Effector CD4-positive, alpha-beta T cell (primary cell): ENCODE data around the gene RCAN3.
A peak's percentile ranks its signal among the peaks of the same experiment; 100 is the strongest.
"Not testable (repeated sequence)": the region's sequence is repeated elsewhere in the genome, so short reads cannot be mapped to it uniquely, and the experiment has no call there.

ENCODE experiments used
- DNase-seq: peaks from one replicate; pipeline ENCODE4 v3.0.0-alpha.2; 2020

Gene RCAN3

DNA sequence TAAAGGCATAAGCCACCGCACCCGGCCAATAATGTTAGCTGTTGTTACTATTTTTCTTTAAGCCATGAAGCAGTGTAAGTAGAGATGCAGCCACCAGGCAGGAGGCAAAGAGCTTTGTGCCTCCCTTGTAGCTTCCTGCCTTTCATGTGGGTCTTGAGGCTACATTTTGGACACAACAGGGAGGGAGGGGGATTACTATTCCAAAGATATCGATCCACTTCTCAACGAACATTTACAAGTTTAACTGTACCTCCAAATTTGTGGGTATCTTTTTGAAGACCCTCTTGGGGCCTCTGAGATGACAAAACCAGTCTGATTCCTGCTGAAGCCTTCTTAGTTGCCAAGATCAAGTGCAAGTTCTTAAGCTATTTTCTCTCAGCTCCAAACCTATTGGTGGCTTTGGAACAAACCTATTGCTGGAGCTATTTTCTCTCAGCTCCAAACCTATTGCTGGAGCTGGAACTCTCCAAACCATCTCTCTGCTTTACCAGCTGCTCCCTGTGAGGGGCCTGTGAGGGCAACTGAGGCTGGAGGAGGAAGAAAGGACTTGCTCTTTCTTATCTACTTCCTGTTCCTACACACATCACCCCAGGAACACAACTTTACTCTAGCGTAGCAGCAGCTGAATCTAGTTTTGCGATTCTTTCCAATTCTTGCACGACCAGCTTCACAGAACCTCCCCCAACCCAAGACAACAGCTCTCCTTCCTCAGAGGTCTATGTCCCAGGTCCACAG, 16.1 kb upstream of the RCAN3 start:
- DNase-seq = peak; percentile 48

DNA sequence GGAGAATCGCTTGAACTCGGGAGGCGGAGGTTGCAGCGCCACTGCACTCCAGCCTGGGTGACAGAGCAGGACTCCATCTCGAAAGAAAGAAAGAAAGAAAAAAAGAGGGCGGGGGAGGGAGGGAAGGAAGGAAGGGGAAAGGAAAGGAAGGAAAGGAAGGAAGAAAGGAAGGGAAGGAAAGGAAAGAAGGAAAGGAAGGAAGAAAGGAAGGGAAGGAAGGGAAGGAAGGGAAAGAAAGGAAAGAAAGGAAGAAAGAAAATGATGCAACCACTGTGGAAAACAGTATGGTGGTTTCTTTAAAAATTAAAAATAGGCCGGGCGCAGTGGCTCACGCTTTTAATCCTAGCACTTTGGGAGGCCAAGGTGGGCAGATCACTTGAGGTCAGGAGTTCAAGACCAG, 15.2 kb upstream of the RCAN3 start:
- DNase-seq = no peak

DNA sequence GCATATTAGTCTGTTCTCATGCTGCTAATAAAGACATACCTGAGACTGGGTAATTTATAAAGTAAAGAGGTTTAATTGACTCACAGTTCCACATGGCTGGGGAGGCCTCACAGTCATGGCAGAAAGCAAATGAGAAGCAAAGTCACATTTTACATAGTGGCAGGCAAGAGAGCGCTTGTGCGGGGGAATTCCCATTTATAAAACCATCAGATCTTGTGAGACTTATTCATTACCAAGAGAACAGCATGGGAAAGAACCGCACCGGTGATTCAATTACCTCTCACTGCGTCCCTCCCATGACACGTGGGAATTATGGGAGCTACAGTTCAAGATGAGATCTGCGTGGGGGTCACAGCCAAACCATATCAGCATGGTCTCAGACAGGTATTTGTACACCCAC, 14.5 kb upstream of the RCAN3 start:
- DNase-seq = peak; percentile 46

DNA sequence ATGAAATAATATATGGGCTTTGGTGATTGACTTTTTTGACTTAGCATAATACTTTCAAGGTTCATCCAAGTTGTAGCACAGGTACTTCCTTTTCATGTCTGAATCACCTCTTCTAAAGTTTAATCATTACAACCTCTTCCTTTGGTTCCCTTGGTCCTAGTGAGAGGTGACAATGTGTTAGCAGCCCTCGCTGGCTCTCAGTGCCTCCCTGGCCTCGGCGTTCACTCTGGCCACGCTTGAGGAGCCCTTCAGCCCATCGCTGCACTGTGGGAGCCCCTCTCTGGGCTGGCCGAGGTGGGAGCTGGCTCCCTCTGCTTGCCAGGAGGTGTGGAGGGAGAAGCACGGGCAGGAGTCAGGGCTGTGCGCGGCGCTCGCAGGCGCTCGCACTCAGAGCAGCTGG, 13.0 kb upstream of the RCAN3 start:
- no peak for DNase-seq

DNA sequence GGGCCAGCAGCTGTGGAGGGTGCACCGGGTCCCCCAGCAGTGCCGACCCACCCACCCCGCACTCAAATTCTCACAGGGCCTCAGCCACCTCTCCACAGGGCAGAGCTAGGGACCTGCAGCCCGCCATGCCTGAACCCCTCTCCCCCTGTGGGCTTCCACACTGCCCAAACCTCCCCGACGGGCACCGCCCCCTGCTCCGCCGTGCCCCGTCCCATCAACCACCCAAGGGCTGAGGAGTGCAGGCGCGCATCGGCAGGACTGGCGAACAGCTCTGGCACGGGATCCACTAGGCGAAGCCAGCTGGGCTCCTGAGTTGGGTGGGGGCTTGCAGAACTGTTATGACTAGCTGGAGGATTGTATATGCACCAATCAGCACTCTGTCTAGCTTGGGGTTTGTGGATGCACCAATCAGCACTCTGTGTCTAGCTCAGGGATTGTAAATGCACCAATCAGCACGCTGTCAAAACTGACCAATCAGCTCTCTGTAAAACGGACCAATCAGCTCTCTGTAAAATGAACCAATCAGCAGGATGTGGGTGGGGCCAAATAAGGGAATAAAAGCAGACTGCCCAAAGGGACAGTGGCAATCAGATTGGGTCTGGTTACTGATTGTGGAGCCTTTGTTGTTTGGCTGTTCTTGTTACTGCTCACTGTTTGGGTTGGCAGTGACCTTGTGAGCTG, 12.4 kb upstream of the RCAN3 start:
- DNase-seq = no peak

DNA sequence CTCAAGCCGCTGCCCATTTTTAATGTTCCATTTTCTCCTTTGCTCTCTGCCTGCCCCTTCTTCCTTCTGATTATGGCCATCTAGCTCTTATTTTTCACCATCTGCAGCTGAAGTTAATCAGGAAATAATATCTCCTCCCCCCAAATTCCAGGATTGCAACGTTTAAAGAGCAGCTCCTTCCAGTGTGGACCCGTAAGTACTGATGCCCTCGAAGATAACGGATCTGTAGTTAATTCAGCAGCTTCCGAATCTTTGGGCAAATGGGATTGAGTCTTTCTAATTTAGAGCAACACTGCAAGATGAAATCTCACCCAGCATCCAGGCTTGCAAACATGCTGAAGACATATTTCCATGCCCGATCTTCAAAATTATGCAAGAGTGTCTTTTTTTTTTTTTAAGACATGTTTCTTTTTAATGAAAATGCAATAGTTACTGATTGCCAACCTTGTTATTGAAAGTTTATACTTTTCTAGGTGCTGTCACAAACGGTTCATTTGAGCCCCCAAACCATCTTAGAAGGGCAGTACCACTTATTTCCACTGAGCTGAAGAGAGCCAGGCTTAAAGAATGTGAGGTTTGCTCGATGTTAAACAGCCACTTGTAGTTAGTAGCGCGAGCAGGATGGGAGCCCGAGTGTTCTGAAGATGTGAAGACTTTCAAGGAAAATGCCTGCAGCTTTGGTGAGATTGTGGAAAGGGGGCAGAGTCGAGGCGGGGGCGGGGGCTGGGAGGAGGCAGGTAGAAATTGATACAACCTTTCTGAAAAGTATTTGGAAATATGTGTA, 10.9 kb upstream of the RCAN3 start:
- DNase-seq = no peak

DNA sequence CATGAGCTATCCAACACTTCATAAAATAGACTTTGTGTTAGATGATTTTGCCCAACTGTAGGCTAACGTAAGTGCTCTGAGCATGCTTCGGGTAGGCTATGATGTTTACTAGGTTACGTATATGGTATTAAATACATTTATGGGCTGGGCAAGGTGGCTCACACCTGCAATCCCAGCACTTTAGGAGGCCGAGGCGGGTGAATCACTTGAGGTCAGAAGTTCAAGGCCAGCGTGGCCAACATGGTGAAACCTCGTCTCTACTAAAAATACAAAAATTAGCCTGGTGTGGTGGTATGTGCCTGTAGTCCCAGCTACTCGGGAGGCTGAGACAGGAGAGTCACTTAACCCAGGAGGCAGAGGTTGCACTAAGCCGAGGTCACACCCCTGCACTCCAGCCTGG, 9.7 kb upstream of the RCAN3 start:
- DNase-seq = not testable (repeated sequence)

DNA sequence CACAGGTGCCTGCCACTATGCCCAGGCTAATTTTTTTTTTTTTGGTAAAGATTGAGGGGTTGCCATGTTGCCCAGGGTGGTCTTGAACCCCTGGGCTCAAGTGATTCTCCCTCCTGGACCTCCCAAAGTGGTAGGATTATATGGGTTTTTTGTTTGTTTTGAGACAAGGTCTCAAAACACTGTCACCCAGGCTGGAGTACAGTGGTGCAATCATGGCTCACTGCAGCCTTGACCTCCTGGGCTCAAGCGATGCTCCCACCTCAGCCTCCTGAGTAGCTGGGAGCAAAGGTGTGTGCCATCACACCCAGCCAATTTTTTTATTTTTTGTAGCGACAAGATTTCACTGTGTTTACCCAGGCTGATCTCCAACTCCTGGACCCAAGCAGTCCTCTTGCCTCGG, 8.9 kb upstream of the RCAN3 start:
- DNase-seq = no peak

DNA sequence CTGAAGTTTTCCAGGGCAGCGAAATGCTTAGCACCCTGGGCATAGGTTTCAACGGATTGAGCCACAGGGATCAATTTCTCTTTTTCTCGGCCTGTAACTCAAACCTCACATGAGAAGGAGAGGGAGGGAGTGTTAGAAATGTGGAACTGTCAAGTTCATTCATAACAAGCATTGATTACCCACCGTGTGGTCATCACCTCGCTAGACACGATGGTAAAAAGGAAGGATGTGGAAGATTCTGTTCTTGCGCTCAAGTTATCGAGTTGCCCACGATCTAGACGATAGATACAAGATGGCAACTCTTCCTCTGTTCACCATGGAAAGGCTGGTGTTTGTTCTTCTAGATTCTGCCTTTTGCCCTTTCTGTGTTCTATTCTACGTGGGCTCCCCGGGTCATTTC, 4.0 kb upstream of the RCAN3 start:
- DNase-seq = no peak

DNA sequence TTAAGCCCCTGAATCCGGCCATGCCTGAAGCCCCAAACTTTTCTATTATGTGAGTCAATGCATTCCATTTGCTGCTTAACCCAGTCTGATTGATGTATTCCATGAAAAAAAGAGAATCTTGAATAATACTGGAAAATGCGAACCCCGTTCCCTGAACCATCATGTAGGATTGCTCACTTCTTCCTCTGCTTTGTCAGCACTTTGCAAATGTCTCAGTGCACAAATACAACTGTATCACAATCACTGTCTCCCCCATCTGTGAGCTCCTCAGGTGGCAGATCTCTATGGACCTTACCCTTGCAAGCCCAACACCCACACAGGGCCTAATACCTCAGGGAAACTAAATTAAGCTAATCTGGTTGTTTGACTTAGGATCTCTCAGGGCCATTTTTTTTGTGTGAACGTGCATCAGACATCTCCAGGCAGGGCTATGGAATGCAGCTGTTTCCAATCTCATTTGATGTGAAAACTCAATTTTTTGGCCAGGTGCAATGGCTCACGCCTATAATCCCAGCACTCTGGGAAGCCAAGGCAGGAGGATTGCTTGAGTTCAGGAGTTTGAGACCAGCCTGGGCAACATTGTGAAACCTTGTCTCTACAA, 2.1 kb upstream of the RCAN3 start:
- DNase-seq = no peak

DNA sequence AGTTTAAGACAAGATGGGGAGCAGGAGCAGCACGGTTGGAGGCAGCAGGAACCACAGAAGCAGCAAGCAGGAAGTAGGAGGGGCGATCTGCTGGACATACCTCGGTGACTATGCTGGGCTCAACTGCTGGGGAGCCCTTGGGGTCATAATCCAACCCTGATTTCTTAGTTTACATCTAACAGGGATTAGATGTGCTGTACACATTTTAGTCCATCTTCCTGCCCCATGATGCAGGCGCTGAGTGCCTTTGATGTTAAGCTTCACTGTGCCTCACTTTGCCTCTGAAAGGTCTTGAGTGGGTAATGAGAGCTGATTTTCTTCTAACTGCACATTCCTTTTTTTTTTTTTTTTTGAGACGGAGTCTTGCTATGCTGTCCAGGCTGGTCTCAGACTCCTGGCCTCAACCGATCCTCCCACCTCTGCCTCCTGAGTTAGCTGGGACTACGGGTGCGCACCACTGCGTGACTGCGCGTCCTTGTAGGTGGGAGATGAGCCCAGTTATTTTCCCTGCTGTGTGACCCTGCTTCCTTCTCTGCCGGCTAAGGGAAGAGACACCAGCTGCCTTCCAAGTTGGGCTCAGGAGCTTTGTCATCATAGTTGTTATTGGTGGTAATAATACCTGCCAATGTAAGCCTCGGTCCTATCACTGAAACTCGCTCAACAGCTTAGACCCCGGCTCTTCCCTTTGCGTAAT, 1.1 kb upstream of the RCAN3 start:
- DNase-seq = peak; percentile 28

DNA sequence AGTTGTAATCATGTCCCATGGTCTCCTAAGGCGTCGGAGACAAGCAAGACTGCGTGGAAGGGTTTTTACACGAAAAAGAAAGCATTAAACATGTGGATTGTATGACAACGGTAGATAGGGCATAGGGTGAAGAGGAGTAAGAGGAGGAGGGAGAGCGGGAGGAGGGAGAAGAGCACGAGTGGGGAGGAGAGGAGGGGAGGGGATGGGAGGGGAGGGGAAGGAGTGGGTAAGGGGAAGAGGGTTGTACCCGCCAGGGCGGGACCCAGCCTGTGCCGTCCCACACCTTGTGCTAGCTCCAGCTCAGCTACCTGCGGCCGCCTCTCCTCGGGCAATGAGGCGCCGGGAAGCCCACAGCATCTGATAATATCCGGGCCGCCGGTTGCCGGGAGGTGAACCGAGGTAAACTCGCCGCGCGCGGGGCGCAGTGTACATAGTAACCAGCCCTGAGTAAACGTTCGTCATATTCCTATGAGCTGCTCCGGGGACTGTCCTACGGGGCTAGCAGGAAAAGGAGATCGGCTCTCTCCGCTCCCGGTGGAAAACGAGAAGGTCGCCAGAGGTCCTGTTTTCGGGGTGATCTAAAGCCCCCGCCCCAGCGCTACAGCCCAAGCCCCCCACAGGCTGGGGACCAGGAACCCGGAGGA, 449 bp upstream of the RCAN3 start:
- DNase-seq = peak; percentile 86

DNA sequence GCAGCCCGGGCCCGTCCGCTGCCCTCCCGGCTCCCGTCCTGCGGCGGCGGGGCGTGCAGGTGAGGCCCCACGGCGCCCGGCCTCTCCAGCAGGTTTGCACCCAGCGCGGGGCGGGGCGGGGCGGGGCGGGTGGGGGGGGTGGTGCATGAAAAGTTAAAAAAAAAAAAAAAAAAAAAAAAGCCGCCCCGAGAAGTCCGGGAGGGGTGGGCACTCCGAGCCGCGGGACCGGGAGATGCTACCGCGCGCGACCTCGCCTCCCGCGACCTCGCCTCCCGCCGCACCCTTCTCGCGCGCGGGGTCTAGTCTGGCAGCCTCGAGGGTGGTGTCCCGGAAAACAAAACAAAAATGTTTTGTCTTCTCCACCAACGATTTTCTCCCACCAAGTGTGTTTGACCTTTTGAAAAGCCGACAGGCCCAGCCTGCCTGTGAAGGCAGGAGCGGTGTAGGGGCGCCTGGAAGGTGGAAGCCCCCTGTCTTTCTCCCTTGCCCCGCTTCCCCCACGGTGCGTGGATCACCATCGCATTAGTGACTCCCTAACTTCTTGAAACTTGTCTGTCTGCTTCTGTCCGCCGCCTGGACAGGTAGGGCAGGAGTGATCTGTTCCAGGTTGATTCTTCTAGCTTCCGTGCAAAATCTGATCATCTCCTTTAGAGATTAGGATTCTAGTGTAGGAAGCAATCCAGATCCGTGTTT, 569 bp downstream of the RCAN3 start:
- peak; percentile 19 for DNase-seq

DNA sequence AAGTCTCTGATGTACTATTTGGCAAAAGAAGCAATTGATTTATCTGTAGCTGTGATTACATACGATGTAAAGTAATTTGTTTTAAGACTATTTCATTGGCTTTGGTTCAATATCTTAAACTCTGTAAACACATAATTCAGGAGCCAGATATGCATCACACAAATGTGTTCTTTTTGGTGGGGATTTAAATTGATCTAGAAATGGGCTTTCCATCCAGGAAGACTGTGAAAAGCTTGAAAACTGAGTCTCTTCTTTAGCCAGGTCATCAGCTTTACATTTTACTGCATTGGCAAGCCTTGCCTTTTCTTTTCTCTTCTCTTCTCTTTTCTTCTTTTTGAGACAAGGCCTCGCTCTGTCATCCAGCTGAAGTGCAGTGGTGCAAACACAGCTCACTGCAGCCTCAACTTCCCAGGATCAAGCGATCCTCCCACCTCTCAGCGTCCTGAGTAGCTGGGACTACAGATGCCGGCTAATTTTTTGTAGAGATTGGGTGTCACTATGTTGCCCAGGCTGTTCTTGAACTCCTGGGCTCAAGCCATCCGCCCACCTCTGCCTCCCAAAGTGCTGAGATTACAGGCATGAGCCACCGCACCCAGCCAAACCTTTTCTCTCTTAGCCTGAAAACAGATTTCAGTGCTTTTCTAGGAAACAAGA, 1.4 kb downstream of the RCAN3 start:
- DNase-seq = no peak

DNA sequence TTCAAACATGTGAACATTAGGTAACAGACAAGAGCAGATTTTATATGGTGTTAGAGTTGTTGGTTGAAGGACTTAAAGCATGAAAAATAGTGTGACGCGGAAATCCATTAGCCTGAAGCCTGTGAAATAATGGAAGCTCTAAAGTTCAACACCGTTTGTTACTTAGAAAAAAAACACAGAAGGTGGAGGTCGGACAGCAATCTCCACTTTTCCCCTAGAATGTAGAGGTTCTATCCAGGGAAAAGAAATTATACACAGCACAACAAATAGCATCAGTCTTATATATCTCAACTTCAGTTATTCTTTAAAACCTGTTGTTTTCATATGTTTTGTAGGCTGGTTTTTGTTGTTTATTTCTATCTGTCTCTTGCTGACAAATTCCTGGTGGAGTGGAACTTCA, 1.9 kb downstream of the RCAN3 start:
- no peak for DNase-seq

DNA sequence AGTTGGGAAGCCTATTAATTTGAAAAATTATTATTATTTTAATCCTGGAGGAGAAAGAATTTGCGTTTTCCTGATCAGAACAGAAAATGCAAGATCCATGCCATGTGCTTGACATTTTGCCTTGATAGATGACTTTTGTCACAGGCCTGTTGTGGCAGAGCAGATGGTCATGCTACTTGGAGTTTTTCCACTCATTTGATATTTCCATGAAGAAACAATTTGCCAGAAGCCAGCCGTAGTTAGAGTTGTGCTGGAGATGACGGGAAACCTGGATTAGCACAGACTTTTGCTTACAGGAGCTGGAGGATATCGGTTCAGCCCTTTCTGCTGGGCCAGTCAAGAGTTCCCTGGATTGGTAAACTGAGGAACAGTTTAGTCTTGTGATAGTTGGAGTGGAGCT, 3.2 kb downstream of the RCAN3 start:
- DNase-seq = no peak

DNA sequence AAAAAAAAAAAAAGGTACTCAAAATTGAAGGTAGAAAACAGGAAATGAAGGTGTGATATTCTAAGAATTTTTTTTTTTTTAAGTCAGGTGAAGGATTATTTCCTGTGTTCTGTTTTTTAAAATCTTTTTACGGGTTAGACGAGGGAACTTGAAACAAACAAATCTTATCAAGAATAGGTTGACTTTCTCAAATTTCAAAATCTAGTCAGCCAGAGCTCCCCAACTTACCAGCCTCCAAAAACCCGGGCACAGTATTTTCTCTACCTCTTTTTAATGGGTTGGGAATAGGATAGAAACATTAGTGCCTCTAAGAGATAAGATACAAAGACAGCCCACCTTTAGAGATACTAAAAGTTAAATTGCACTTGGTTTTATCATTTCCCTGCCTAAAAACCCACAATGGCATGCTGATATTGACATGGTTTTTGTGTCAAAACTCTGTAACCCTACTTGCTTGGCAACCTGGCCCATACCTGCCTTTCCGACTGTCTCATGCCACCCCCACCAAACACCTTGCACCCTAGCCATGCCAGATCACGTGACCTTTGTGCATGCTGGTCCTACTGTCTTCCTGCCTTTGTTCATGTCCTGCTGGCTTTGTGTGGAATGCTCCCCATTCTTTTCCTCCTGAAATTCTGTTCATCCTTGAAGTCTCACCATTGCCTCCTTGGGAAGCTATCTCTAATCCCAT, 4.2 kb downstream of the RCAN3 start:
- peak; percentile 21 for DNase-seq

DNA sequence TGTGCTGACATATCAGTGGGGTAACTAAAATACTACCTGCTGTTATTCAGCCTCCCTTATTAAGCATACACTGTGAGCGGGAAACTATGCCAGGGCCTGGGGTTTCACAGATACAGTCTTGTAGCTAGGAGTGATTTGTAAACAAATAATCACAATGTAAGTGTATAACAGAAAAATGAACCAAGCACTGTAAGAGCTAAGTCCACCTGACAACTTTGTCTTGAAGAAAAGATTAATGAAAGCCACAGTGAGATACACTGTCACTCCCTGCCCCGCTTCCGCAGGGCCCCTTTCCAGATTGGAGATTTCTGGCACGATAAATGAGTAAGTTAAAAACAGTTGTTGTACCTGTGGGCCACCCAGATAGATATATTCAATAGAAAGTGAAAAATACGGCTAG, 4.8 kb downstream of the RCAN3 start:
- peak; percentile 39 for DNase-seq

DNA sequence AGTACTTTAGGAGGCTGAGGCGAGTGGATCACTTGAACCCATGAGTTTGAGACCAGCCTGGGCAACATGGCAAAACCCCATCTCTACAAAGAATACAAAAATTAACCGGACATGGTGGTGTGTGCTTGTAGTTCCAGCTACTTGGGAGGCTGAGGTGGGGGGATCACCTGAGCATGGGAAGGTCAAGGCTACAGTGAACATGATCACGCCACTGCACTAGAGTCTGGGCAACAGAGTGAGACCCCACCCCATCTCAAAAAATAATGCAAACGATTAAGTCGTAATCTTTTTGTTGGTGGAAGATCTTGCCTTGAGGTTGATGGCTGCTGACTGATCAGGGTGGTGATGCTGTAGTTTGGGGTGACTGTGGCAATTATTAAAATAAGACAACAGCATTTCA, 6.3 kb downstream of the RCAN3 start:
- DNase-seq = no peak

DNA sequence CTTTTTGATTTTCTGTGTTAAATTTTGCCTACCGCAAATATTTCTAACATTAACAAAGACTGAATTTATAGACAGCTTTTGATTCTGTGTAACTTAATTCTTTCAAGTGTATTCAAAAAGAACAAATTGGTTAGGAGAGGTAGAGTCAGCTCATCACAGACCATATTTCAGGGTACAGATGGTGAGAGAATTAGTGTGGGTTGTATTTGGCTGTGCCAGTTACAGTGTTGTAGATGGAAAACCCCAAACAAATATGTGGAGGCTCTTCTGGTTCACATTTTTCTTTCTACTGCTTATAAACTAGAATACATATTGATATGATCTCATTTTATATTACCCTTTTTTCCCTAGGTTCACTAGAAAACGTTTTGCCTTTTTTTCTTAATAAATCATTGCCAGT, 11.1 kb downstream of the RCAN3 start:
- no peak for DNase-seq

DNA sequence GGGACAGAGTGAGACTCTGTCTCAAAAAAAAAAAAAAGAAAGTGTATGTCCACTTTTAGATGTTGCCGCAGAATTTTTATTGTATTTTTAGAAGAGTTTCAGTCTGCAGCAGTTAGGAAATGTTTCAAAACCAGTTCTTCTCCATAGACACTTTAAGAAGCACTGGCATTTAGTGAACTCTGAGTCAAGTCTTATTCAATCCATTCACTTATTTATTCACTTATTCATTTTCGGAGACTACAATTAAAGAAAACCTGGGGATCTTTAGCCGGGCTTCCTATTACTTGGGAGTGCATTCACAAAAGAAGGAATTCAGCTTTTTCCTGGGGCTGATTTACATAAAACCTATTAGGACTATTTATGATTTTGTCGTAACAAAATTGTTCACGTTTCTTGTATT, 12.3 kb downstream of the RCAN3 start:
- DNase-seq = no peak
